CD1c-positive myeloid dendritic cell (primary cell): ENCODE data around the gene CABCOCO1.

Experiments
- DNase-seq: peaks from one replicate; pipeline ENCODE4 v3.0.0-alpha.2; 2016; ENCODE audit errors: extremely low spot score

CABCOCO1 gene

GRCh38 chr10:61754587-61755550 lies 92.1 kb downstream of the CABCOCO1 start:
- DNase-seq = no peak

- DNase-seq = no peak
Measured at GRCh38 chr10:61757001-61757400, 94.3 kb downstream of the CABCOCO1 start.

GRCh38 chr10:61757525-61758397 lies 95.0 kb downstream of the CABCOCO1 start:
- DNase-seq = no peak

GRCh38 chr10:61758433-61758832 lies 95.7 kb downstream of the CABCOCO1 start:
- DNase-seq = no peak

- no peak for DNase-seq
Measured at GRCh38 chr10:61759751-61760150, 97.0 kb downstream of the CABCOCO1 start.

GRCh38 chr10:61760943-61761824 lies 98.5 kb downstream of the CABCOCO1 start:
- no peak for DNase-seq

GRCh38 chr10:61761825-61762217 lies 99.1 kb downstream of the CABCOCO1 start:
- no peak for DNase-seq

- DNase-seq = no peak
Measured at GRCh38 chr10:61763778-61764177, 101.0 kb downstream of the CABCOCO1 start.

GRCh38 chr10:61764486-61764885 lies 101.8 kb downstream of the CABCOCO1 start:
- no peak for DNase-seq

GRCh38 chr10:61765176-61766087 lies 102.7 kb downstream of the CABCOCO1 start:
- no peak for DNase-seq

GRCh38 chr10:61766927-61767326 lies 104.2 kb downstream of the CABCOCO1 start:
- DNase-seq = no peak

- DNase-seq = no peak
Measured at GRCh38 chr10:61774031-61774430, 111.3 kb downstream of the CABCOCO1 start.

GRCh38 chr10:61775111-61775510 lies 112.4 kb downstream of the CABCOCO1 start:
- no peak for DNase-seq

GRCh38 chr10:61776615-61777266 lies 114.0 kb downstream of the CABCOCO1 start:
- no peak for DNase-seq

- no peak for DNase-seq
Measured at GRCh38 chr10:61778137-61778536, 115.4 kb downstream of the CABCOCO1 start.

- DNase-seq = no peak
Measured at GRCh38 chr10:61779276-61779675, 116.5 kb downstream of the CABCOCO1 start.

GRCh38 chr10:61779950-61780659 lies 117.4 kb downstream of the CABCOCO1 start:
- DNase-seq = no peak

- no peak for DNase-seq
Measured at GRCh38 chr10:61780732-61781131, 118.0 kb downstream of the CABCOCO1 start.

- no peak for DNase-seq
Measured at GRCh38 chr10:61781969-61782403, 119.3 kb downstream of the CABCOCO1 start.
